KG1 (cell line): ENCODE measurements around the gene SOHLH2.

Experiments used
- DNase-seq: peaks from one replicate; lab custom pipeline; 2025; lab: John Stamatoyannopoulos, UW

The SOHLH2 gene

DNA sequence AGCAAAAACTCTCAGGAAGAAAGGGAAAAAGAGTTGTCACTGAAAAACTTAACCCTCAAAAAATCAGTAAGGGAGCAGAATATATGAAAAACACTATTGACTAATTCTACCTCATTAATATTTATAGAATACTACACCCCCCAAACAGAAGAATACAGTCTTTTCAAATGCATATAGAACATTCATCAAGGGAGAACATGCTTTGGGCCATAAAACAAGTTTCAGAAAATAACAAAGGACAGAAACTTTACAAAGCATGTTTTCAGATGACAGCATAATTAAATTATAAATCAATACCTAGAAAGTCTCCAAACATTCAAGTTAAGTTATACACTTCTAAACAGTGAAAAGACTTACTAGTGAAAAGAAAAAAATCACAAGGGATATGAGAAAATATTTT lies 30.5 kb downstream of the SOHLH2 start:
- DNase-seq, result no peak

DNA sequence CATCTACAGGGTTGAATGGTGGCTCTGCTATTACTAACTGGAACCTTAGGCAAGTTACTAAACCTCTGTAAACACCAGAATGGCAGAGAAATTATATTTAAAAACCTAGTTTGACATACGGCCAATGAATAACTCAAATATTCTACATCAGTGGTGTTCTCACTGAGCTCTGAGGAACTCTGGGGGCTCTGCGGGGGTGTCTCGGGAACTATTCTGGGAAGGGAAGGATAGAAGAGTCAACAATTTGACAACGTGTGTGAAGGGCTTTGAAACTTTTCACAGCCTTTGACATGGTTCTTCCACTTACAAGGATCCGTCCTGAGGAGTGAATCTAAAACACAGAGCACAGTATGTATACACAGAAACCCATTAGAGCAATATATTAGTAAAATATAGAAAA lies 38.7 kb downstream of the SOHLH2 start:
- no peak for DNase-seq

DNA sequence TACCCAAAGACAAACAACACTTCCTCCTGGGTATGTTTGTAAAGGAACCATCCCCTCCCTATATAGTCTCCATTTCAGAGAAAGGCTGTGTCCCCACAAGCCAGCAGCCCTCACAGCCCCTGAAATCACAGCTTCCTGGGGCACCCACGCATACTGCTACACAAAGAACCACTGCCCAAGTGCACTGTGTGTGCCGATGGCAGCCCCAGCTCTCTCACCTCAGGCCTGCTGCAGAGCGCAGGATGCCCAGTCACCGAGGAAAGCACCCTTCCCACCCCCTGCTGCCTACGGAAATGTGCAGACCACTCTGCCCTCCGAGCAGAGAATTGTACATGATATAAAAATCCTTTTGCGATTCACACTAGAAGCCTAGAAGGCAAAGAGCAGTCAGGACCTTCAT lies 39.4 kb downstream of the SOHLH2 start:
- DNase-seq, result no peak

DNA sequence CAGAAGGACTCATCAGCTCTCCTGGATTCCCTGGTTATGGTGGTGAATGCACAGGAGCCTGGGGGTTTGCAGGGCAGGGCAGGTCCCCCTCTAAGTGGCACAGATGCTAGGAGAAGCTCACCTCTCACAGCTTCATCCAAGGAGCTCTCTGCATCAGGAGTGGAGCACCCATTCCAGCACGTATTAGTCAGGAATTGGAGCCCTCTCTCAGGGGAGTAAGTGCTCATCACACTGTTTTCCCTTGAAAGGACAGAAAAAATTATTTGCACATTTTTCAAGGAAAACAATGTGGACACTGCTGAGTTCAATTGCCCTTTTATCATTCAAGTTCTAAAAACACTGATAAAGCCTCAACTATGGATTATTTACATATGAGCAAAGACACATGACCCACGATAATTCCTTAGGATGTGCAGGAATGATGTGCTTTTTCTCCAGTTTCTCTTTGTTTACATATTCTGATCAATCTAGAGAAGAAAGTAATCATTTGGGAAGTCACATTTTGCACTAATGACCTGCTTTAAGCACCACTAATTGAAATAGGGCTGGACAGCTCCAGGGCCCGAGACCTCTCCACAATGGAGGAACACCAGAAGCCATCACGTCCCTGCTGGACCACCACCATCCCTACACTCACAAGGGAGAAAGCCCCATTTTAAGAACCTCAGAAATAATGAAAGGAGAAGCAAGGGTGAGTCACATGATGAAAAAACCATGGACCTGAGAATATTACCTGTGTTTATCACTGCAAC lies 40.6 kb downstream of the SOHLH2 start:
- DNase-seq, result no peak

DNA sequence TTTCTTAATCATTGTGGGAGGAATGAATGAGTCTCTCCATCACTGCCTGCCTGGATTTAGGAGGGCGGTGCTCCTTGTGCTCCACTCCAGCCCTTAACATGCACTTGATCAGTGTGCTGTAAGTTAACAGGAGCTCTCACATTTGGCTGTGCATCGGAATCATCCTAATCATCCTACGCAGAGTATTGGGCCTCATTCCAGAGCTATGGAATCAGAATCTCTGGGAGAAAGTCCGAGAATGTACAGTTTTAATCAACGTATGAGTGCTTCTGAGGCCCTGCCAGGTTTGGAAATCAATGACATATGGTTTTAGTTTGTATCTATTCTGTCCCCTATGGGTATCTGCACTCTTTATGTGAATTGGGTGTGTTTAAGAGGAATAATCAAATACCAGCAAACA lies 48.3 kb downstream of the SOHLH2 start:
- DNase-seq, result no peak

DNA sequence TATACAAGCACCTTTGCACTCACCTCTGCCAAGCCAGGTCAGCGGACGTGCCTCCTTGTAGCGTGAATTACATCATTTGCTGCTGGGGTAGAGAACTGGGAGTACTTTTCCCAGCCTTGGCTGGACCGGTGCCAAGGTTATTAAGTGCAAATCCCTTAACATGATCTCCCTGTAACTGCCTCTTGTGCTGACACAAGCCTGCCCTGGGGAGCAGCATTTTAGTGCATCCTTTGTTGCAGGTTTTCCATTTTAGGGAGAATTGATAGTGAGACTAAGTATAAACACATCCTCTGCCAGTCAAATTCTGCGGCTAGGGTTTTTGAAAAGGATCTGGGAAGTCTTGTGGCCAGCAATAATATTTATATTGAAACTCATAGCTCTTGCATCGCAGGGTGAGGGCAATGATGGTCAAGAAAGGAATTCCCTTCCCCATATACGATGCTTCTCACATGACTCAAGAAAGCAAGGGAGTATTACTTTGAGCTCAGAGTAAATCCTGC lies 50.5 kb downstream of the SOHLH2 start:
- DNase-seq, result no peak

DNA sequence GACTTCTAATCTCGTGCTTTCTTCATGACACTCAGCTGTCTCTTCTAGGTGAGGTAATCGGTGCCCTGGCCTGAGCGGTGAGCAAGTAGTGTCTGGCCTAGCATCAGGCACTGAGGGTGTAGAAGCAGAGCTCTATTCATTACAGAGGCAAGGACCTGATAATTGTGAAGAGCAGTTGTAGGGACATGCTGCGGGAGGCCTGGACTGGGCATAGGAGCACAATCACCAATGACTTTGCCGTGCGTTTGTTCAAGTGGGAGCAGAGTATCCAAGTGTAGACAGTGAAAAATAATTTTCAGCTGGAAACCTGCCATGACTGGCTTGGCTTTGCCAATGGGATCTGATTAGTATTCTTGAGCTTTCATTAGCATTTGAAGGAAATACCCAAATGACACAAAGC lies 51.1 kb downstream of the SOHLH2 start:
- DNase-seq, result no peak

DNA sequence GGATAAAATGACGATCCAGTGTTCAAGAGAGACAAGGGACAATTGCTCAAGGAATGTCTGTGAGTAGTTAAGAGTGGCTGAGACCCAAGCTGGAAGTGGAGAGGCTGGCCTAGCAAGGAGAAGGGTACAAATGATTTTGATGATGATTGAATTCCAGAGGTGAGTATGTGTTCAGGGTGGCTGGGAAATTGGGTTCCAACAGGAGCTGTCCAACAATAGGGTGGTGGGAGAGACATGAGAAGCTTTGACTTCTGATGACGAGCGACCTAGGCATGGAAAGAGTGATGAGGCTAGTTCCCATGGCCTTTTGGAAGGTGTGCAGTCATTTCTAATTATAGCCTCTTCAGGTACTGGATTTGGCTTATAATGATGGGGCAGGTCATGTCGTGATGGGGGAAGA lies 54.1 kb downstream of the SOHLH2 start:
- no peak for DNase-seq

DNA sequence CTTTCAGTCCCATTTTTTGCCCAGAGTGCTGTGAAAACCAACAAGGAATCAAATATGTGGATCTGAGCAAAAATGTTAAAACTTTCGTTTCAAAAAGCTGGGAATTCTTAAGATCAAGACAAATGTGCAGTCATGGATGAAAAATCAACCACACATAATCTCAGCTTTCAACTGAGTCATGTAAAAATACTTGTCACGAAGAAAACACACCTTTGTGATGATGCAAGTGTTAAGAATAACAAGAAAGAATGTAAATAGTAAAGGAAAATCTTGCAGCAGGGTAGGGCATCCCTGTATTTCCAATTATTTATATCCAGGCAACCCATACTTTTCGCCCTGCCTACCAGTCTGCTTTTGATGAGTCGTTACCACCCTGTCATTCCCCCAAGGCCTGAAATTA lies 55.7 kb downstream of the SOHLH2 start:
- DNase-seq, result no peak

DNA sequence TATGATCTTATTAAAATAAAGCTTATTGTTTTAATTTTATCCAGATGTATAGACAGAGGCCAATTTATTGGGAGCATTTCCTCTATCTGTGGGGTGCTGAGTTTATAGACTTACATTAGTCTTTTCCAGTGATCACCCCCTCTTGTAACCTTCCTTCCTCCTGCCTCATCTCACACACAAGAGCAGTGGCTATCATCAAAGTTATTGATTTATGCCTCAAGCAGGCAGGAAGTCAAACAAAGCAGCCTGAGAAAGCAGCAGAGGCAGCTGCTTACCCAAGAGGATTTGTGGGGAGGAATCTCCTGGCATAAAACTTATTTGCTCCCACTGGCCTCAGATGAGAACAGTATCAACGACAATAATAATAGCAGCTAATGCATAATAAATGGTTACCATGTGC lies 56.9 kb downstream of the SOHLH2 start:
- no peak for DNase-seq

DNA sequence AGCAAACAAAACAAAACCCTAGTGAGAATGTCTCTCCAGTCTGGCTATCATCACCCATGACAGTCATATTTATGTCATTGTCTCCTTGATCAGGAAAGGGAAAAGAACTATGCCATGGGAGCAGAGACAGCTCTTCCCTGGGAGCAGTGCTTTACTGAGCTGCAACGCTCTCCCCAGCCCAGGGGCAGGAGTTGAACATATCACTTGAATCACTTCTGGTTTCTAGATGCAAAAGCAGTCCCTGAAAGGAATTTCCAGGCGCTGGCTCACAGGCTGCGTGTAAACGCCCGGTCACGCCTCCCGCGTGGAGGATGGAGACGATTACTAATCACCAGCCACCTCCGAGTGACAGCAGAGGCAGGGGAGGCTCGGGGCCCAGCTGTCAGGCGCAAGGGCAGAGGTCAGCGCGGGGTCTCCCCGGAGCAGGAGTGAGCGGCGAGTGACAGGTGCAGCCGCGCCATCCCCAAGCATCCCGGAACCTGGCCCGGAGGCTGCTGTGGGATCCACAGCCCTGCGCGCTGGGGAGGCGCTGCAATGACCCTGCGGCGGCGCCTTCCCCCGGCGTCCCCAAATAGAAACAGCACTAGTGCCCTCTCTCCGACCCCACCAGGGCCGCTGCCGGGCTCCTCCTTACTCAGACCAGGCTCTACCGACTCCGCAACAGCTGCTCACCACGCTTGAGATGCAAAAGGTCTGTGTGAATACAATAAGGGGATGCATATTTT lies 59.6 kb downstream of the SOHLH2 start:
- DNase-seq, result no peak

DNA sequence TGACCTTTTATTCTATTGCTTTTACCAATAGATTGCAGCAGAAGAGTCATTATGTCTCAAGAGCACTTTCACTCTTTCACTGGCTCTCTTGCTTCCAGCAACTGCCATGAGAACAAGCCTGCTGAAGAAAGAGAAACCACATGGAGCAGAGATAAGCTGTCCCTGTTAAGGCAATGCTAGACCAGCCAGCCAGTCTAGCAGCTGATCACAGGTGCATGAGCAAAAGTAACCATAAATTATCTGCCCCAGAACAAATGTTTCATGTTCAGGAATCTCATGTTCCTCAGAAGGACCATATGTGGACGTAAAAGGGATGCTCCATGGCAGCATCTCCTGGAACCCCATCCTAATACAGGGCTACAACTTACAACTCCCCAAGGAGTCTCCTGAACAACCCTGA lies 62.8 kb downstream of the SOHLH2 start:
- DNase-seq, result no peak

DNA sequence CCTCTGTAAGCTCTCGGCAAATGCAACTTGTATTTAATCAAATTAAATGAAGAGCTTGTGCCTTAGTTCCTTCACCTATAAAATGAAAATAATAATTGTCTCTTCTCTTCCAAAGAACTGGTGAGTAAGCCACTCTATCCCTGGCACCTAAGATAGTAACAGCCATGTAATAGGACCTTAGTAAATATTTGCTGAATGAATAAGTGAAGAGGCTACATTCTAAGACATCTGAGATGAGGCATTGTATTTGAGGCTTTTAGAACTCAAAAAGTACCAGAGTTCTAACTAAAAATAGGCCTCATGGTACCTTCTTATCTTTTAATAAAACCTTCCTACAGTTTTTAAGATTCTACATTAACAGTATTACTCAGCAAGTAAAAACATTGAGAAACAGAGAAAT lies 65.9 kb downstream of the SOHLH2 start:
- no peak for DNase-seq

DNA sequence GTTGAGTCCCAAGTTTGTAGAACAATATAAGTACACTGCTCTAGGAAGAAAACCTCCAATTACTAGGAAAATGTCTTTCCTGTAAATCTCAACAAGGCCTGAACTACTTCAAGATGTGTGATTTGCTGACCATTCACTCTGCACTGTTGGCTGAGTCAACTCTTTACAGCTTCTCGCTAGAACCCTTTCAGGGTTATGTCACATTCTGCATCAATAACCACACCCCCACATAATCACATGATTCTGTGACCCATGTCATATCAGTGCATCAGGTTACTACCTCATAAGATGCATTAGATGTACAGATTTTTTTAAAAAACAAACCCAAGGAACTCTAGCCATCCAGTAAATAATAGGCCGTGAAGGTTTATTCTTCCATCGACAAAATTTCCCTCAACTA lies 67.0 kb downstream of the SOHLH2 start:
- no peak for DNase-seq

DNA sequence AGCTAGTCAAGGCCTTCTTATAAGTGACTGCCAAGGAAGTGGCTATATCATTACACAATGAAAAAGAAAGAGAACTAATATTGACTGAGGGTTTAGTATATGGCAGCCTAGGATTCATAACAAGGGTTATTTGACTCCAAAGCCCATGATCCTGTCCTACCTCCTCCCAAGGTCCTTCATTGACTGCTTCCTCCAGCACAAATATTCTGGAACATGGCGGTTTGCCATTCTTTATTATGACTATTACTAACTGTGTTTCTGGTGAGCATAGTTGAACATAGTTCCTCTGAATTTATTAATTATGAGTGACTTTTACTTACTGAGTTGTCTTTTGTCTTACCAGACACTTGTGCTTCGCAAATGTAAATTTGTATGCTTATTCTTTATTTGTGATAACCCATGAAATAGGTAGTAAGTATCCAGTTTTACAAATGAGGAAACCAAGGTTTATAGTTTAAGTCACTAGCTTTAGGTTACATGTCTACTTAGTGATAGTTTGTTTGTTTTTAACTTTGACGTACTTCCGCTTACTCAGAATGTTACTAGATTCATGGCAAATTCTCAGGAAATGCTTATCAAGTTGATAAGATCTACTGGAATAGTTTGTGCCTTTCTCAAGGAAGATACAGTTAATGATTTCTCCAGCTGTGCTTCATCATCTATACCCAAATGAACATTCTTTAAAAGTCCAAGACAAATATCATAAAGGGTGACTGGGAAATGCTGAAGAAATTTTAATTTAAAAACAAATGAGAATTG lies 67.7 kb downstream of the SOHLH2 start:
- DNase-seq, result no peak

DNA sequence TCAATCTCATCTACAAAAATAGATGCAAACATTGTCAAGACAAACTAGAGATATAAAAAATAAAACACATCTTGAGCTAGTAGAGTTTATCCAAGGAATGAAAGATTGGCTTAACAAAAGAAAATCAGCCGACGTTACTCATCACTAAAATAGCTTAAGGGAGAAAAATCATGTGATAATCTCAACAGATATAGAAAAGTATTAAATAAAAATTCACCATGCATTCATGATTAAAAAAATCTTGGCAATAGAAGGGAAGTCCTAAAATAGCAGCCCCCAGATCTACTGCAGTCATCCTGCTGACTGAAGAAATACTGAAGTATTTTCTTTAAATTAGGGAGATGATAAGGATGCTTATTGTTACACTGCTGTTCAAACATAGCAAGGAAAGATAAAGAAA lies 70.6 kb downstream of the SOHLH2 start:
- DNase-seq, result no peak

DNA sequence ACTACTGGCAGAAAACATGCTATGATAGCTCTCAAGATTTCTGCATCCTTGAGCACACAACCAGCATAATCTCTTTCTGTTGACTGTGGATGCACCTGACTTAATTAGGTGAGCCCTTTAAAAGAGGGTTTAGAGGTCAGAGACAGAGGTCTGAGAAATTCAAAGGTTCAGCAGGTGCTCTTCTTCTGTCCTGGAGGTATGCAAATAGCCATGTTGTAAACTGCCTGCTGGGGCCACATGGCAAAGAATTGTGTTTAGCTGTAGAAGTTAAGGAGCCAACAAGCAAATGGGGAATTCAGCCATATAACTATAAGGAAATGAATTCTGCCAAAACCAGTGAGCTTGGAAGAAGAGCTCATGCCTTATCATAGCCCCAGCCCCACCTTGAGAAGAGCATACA lies 71.6 kb downstream of the SOHLH2 start:
- DNase-seq, result no peak

DNA sequence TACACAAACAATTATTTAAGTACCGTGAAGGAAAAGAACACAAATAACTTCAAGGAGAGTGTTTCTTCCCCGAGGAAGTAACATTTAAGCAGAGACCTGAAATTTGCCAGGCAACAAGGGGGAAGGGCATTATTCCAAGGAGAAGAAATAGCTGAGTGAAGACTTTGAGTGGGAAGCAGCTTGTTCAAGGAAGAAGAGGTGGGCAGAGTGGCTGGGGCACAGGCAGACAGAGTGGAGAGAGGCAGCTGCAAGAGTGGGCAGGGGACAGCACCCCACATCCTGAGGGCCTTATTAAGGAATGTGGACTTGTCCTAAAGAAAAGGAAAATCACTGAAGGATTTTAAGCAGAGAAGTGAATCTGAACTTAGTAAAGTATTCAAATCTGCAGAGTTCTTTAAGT lies 78.5 kb downstream of the SOHLH2 start:
- DNase-seq, result no peak

DNA sequence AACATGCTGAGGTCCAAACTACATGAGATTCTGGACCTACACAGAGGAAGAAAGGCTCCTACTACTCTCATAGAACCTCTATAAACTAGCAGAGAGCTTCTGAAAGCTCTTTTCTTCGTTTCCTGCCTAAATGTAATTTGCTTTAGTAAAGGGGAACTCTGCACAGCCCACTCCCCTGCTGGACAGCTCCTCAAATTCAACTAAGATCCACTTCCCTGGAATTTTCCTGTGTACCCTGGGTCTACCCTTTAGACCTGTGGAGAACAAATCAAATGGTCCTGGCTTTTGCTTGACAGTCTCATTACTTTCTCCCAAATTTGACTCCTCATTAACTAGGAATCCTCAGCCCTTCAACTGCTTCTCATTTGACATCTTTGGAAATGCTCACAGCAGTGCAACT lies 79.7 kb downstream of the SOHLH2 start:
- no peak for DNase-seq

DNA sequence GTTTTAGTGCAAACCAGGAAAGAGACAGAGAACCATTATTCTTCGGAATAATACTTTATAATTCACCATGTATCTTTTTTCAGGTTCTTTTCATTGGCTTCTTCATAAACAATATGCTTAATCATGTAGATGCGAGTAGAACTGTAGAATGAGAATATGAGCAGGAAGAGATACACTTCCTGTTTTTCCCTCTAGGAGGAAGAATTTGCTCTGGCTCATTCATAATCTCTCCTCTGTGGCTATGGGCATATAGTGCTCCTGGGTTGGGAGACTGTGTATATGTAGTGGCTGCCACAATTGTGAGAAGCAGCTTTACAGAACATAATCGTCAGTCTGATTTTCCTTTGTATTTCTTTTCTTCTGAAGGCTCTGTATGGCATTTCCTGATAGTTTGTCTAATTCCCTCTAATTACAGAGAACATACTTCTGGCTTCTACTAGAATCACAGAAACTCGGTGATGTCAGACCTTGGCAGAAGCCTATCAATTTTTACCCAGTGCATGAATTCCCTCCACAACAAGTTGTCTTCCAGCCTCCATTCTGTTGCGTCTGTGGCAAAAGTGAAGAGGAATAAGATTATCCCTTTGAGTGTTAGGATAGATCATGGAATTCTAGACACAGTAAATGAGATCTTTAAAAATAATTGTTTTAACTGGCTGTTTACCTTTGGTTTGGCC lies 80.3 kb downstream of the SOHLH2 start:
- DNase-seq, result no peak

DNA sequence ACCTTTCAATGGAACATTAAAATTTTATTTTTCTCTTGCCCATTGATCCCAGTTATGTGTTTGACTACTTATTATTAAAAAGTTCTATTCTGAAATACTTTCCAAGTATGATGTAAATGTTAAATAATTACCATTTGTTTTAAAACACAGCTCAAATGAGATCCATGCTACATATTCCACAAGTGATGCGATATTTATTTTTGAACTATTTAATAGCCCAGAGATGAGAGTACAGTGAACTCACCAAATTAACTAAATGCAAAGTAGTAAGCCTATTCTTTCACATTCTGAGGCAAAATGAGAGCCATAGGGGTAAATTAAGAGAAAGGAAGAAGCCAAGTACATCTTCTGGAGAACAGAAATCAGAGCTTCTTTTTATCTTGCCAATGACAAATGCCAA lies 82.0 kb downstream of the SOHLH2 start:
- DNase-seq, result no peak

DNA sequence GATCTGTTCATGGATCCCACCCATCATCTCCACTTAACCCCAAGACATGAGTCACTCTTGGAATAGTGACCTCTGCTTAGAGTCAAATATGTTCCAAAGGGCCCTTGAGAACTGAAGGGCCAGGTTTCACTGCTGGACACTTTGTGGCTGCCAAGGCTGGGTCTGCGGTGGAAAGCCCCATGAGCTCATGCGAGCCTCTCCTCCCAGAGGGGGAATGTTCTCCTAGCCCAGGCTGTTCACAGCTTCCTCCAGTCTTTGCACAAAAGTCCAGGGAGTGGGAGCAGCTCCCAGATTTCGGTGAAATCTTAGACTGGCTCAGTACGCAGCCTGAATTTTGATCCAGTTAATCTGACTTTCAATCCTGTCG lies 82.4 kb downstream of the SOHLH2 start:
- no peak for DNase-seq
